Thoracic aorta endothelial cell (primary cell): ENCODE measurements around the gene EPHA8. TPM values are rescaled to one million over a fixed set of nuclear protein-coding genes. Genes with fewer than 3 reads are reported as not detected.

Experiments used
- small RNA-seq: library from RNA; depleted of rRNA; stranded (forward); fragments of <200 nt; gene quantifications from one replicate; pipeline ENCODE3, GENCODE V24; 2012
- total RNA-seq: library from RNA; depleted of rRNA; stranded (reverse); fragments of >200 nt; gene quantifications from 2 replicates; pipeline ENCODE4 v1.2.3, GENCODE V29; 2012

The EPHA8 gene
- total RNA-seq: not detected in 2 replicates

GRCh38 chr1:22562584-22563583, at the start of gene EPHA8:
Gene EPHA8 (plus strand): TSS chr1:22563489. CDS start chr1:22563636, 147 bp downstream.

GRCh38 chr1:22636353-22636752, 73.1 kb downstream of the EPHA8 start, which contains the start of gene C1QA:
Gene C1QA (plus strand): TSS chr1:22636628. CDS start chr1:22637617, 989 bp downstream.

GRCh38 chr1:22643381-22643780, 80.1 kb downstream of the EPHA8 start, which contains the start of gene C1QC:
Gene C1QC (plus strand): TSS chr1:22643633. CDS start chr1:22644024, 391 bp downstream.

DNA sequence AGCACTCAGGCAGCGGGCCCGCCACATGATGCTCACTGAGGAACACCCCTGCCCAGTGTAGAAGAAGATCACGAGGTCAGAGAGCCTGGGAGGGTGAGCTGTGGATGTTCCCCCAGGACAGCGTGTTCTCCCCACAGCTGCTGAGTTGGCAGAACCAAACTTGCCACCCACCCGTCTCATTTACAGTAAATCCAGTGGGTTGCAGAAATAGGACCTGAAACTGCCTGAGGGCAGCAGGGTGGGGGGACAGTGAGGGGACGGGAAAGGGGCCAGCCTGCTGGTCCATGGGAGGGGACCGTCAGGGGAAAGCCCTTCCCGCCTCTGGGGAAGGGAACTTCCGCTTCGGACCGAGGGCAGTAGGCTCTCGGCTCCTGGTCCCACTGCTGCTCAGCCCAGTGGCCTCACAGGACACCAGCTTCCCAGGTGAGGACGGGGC, 89.6 kb downstream of the EPHA8 start, which contains the start of gene C1QB:
Gene C1QB (plus strand): TSS at position 356 of the 436 bp plus-strand sequence. CDS start 6,227 bp downstream, outside the sequence.

Small RNA genes lying within 50 kb of the gene (small RNA-seq; reads per million reads assigned to genes)
- not detected for gene MIR6127

Other genes with a start within 250 kb of the EPHA8 start
- gene ZBTB40, start 111.6 kb upstream of the EPHA8 start, total RNA-seq: 18.2 and 23.1 TPM in 2 replicates
- gene C1QA, start 73.1 kb downstream of the EPHA8 start, total RNA-seq: not detected in 2 replicates
- not detected in 2 replicates for gene C1QC, start 80.1 kb downstream of the EPHA8 start, total RNA-seq
- not detected in 2 replicates for gene C1QB, start 89.7 kb downstream of the EPHA8 start, total RNA-seq
- 28.7 and 59.0 TPM in 2 replicates for gene EPHB2, start 147.3 kb downstream of the EPHA8 start, total RNA-seq